ENCODE results near the gene ZNF750.

- TF ChIP-seq, protein P1, sequence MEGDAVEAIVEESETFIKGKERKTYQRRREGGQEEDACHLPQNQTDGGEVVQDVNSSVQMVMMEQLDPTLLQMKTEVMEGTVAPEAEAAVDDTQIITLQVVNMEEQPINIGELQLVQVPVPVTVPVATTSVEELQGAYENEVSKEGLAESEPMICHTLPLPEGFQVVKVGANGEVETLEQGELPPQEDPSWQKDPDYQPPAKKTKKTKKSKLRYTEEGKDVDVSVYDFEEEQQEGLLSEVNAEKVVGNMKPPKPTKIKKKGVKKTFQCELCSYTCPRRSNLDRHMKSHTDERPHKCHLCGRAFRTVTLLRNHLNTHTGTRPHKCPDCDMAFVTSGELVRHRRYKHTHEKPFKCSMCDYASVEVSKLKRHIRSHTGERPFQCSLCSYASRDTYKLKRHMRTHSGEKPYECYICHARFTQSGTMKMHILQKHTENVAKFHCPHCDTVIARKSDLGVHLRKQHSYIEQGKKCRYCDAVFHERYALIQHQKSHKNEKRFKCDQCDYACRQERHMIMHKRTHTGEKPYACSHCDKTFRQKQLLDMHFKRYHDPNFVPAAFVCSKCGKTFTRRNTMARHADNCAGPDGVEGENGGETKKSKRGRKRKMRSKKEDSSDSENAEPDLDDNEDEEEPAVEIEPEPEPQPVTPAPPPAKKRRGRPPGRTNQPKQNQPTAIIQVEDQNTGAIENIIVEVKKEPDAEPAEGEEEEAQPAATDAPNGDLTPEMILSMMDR (IDR thresholded peaks at IDR 0.05), result no peak
- TF ChIP-seq POLR2A (IDR thresholded peaks at IDR 0.05), result no peak
Measured at GRCh38 chr17:82813299-82814051, 26.3 kb downstream of the ZNF750 start.

Data from lower leg skin (tissue), 3 donors.